SW 1271 (cell line): ENCODE measurements around the gene ATP6V1G2.
A peak's percentile ranks its signal among the peaks of the same experiment; 100 is the strongest.
"Not testable (repeated sequence)": the region's sequence is repeated elsewhere in the genome, so short reads cannot be mapped to it uniquely, and the experiment has no call there.

Source experiments
- DNase-seq, 2 experiments: peaks; one replicate each; lab custom pipeline; 2025; lab: John Stamatoyannopoulos, UW

The ATP6V1G2 gene

GRCh38 chr6:31529329-31530150 is 16.9 kb downstream of the ATP6V1G2 start:
- no peak for DNase-seq

DNA sequence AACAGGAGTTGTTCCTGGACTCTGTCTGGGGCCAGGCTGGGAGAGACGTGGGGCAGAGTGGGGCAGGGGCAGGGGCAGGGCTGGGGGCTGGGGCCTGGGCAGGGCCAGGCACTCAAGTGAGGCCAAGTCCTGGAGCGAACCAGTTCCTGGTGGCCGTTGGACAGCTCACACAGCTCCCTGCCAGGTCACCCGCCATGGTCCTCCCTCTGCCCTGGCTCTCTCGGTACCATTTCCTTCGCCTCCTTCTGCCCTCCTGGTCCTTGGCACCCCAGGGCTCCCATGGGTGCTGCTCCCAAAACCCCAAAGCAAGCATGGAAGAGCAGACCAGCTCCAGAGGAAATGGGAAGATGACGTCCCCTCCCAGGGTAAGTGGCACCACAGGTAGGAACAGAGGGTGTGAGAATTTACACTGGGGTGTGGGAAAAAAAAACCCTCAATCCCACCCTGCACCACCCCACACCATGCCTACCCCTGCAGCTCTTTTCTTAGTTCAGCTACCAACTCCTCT is 17.5 kb downstream of the ATP6V1G2 start, which contains the start of gene MCCD1:
MCCD1 (plus strand) TSS at position 142 of the 508 bp plus-strand sequence; CDS start at position 195, 53 bp downstream.
- DNase-seq, result no peak

- no peak for DNase-seq
Measured at GRCh38 chr6:31528307-31528777, 18.1 kb downstream of the ATP6V1G2 start.

- peak in 1 of 2 experiments; percentile 50 for DNase-seq
Measured at GRCh38 chr6:31525932-31526591, 20.3 kb downstream of the ATP6V1G2 start.

- DNase-seq, result no peak
Measured at GRCh38 chr6:31525553-31525931, 20.9 kb downstream of the ATP6V1G2 start.

- no peak for DNase-seq
Measured at GRCh38 chr6:31521835-31522234, 24.6 kb downstream of the ATP6V1G2 start.

- no peak for DNase-seq
Measured at GRCh38 chr6:31513456-31514165, 32.8 kb downstream of the ATP6V1G2 start.

DNA sequence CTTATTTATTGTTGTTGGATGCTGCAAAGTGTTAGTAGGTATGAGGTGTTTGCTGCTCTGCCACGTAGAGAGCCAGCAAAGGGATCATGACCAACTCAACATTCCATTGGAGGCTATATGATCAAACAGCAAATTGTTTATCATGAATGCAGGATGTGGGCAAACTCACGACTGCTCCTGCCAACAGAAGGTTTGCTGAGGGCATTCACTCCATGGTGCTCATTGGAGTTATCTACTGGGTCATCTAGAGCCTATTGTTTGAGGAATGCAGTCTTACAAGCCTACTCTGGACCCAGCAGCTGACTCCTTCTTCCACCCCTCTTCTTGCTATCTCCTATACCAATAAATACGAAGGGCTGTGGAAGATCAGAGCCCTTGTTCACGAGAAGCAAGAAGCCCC is 36.4 kb downstream of the ATP6V1G2 start:
- no peak for DNase-seq

DNA sequence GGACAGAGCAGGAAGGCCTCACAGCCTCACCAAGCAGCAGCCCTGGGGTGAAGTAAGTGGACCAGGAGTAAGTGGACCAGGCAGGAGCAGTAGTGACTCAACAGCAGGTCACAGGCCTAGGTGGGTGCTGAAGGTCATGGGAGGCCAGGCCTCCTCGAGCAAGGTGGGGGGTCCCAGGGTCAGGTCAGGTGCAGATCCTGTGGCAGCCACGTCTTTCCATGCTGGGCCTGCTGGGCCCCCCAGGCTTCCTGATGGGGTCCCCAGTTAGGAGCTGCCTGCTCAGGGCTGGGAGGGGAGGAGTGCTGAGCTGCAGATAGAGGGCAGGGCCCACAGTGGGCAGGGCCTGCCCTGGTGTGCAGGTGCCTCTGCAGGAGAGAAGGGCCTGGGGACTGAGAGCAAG is 37.4 kb downstream of the ATP6V1G2 start:
- not testable (repeated sequence) for DNase-seq

- no peak for DNase-seq
Measured at GRCh38 chr6:31502586-31502985, 43.8 kb downstream of the ATP6V1G2 start.

GRCh38 chr6:31499648-31500047 is 46.8 kb downstream of the ATP6V1G2 start:
- DNase-seq, result not testable (repeated sequence)

GRCh38 chr6:31498748-31499147 is 47.7 kb downstream of the ATP6V1G2 start:
- no peak for DNase-seq

- DNase-seq, result peak; percentile 76 to 95
Measured at GRCh38 chr6:31497531-31498476, 48.6 kb downstream of the ATP6V1G2 start, which contains the start of gene MICB. MICB (plus strand) TSS chr6:31498145; CDS start chr6:31498194, 49 bp downstream.

DNA sequence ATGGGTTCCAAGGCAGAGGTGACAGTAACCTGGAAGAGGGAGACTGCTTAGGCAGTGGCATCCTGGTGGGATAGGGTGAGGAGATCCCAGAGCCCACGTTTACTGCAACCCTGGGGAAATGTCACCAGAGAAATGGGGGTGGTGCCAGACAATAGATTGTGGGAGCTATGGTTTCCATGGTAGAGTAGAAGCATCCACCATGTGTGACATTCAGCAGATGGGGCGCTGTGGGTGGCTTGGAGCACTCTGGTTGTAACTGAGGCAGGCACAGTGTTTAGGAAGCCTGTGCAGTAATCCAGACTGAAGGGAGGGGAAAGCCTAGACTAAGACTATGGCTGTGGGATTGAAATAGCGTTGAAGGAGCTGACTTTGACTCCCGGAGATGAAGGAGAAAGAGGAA is 49.6 kb downstream of the ATP6V1G2 start:
- DNase-seq, result not testable (repeated sequence)

- peak; percentile 39 to 67 for DNase-seq
Measured at GRCh38 chr6:31495580-31495979, 50.8 kb downstream of the ATP6V1G2 start.
